A673 (cell line): ENCODE results near the gene PSMG3.

Experiments
- EZH2 ChIP-seq: fragments of 200-600 bp; sonication (generic); IDR thresholded peaks from 2 replicates; pipeline ENCODE4 v1.6.1; 2017; ENCODE audit warnings: borderline replicate concordance, low read depth, mild to moderate bottlenecking, mixed read lengths, antibody characterized with exemption, low read length; ENCODE audit not compliant: poor library complexity, severe bottlenecking
- TF ChIP-seq, protein P1 (sequence below): fragments of 300-800, 200-600 bp; sonication (generic); conservative IDR thresholded peaks from 2 replicates; pipeline ENCODE4 v1.5.1; 2017; ENCODE audit warnings: low read depth, mild to moderate bottlenecking, antibody characterized with exemption, low read length, moderate library complexity, mixed read lengths

DNA sequence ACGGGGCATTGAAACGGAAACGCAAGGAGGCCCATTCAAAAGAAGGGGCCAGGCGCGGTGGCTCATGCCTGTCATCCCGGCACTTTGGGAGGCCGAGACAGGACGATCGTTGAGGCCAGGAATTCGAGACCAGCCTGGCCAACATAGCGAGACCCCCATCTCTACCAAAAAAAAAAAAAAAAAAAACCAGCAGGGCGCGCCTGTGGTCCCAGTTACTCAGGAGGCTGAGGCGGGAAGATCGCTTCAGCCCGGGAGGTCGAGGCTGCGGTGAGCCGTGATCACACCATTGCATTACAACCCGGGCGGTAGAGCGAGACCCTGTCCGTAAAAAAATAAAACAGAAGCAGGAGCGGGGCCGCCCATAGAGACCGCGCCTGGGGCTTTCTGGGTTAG is 396 bp downstream of the PSMG3 start:
- TF ChIP-seq, protein P1, sequence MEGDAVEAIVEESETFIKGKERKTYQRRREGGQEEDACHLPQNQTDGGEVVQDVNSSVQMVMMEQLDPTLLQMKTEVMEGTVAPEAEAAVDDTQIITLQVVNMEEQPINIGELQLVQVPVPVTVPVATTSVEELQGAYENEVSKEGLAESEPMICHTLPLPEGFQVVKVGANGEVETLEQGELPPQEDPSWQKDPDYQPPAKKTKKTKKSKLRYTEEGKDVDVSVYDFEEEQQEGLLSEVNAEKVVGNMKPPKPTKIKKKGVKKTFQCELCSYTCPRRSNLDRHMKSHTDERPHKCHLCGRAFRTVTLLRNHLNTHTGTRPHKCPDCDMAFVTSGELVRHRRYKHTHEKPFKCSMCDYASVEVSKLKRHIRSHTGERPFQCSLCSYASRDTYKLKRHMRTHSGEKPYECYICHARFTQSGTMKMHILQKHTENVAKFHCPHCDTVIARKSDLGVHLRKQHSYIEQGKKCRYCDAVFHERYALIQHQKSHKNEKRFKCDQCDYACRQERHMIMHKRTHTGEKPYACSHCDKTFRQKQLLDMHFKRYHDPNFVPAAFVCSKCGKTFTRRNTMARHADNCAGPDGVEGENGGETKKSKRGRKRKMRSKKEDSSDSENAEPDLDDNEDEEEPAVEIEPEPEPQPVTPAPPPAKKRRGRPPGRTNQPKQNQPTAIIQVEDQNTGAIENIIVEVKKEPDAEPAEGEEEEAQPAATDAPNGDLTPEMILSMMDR = no peak
- no peak for TF ChIP-seq EZH2
